Esophagus muscularis mucosa (tissue), 4 donors: ENCODE measurements around the gene NALCN. TPM values are rescaled to one million over a fixed set of nuclear protein-coding genes. Genes with fewer than 3 reads are reported as not detected.

Experiments
- DNase-seq: peaks from one replicate; pipeline ENCODE4 v3.0.0-alpha.2; 2017; ENCODE audit errors: extremely low spot score
- H3K27ac ChIP-seq, 4 donors: fragments of 200-600 bp; sonication (generic); replicated peaks in 1 of 4; 1 replicate in 3 of 4; 2 replicates in 1 of 4; pipeline ENCODE4 v1.5.1; 2016 to 2019; ENCODE audit warnings: mild to moderate bottlenecking in 1 of 4
- H3K27me3 ChIP-seq, 4 donors: fragments of 200-600 bp; sonication (generic); one replicate each; pipeline versions ENCODE4 v1.5.1 to v1.6.0; 2016 to 2019
- H3K36me3 ChIP-seq, 4 donors: fragments of 200-600 bp; sonication (generic); one replicate each; pipeline ENCODE4 v1.5.1; 2016 to 2019
- H3K4me1 ChIP-seq, 4 donors: fragments of 200-600 bp; sonication (generic); one replicate each; pipeline ENCODE4 v1.5.1; 2016 to 2019
- H3K4me3 ChIP-seq, 4 donors: fragments of 200-600 bp; sonication (generic); 1 replicate in 2 of 4; 2 replicates in 2 of 4; pipeline ENCODE4 v1.5.1; 2016 to 2019; ENCODE audit warnings: mild to moderate bottlenecking in 4 of 4, moderate library complexity in 1 of 4
- H3K9me3 ChIP-seq, 4 donors: fragments of 200-600 bp; sonication (generic); 1 replicate in 3 of 4; 2 replicates in 1 of 4; pipeline ENCODE4 v1.5.1; 2016 to 2019
- CTCF ChIP-seq, 3 experiments: fragments of 200-600 bp in 2 of 3; fragments of 450-650 bp in 1 of 3; sonication (generic) in 2 of 3; IDR thresholded peaks; one replicate each; pipeline ENCODE4 v1.5.1; 2017 to 2019; ENCODE audit warnings: antibody characterized with exemption in 3 of 3, mild to moderate bottlenecking in 2 of 3, moderate library complexity in 1 of 3
- EP300 ChIP-seq: sonication (generic); formaldehyde crosslinking; IDR thresholded peaks from one replicate; pipeline ENCODE4 v1.6.1; 2017; ENCODE audit warnings: antibody characterized with exemption
- POLR2A ChIP-seq: fragments of 450-650 bp; IDR thresholded peaks from one replicate; pipeline ENCODE4 v1.6.1; 2017; ENCODE audit warnings: antibody characterized with exemption, moderate library complexity, mild to moderate bottlenecking, low read depth
- POLR2AphosphoS5 ChIP-seq, 2 donors: sonication (generic); formaldehyde crosslinking; IDR thresholded peaks; one replicate each; pipeline ENCODE4 v1.6.1; 2017; ENCODE audit warnings: antibody characterized with exemption in 2 of 2
- WGBS: methylation state at CpG from one replicate; pipeline ENCODE4 v1.1.5; 2018; 5-methylcytosine and 5-hydroxymethylcytosine counted together
- intact Hi-C: fragments of 100-400 bp; cut with DNase I; formaldehyde crosslinking; loops from one replicate; pipeline ENCODE4 v1.15.1; 2023
- total RNA-seq, 4 donors: library from RNA; depleted of rRNA; stranded (reverse); fragments of >200 nt; gene quantifications; one replicate each; pipeline versions ENCODE4 v1.1.0 to v1.2.1, GENCODE V29; 2016

Gene NALCN
- total RNA-seq, 4 donors from 2014 or later = 0.42 to 0.83 (median 0.54) TPM

GRCh38 chr13:101408992-101409656, 7.2 kb downstream of the NALCN start:
- 68% methylated on average over 6 of the region's 6 CpGs for WGBS
- Histone ChIP-seq H3K9me3 (no peaks in the 10 kb centered on the region), H3K36me3 (no peaks in the 10 kb centered on the region), H3K4me3 (no peak overlapping the region), H3K27ac (no peak overlapping the region), H3K27me3 (peaks cover 0 to 10% (median 0%) of the 10 kb centered on the region in 4 donors), H3K4me1 (no peaks in the 10 kb centered on the region)
- DNase-seq = peak; percentile 70
- intact Hi-C loops = no loop called here
- TF ChIP-seq CTCF (IDR thresholded peaks at IDR 0.05) (no peak), POLR2A (no peak), EP300 (no peak), POLR2AphosphoS5 (IDR thresholded peaks at IDR 0.05) (no peak)

- TF ChIP-seq POLR2AphosphoS5 (IDR thresholded peaks at IDR 0.05) (no peak), CTCF (IDR thresholded peaks at IDR 0.05) (no peak), POLR2A (no peak), EP300 (no peak)
- H3K27ac ChIP-seq = no peak overlapping the region
- no peaks in the 10 kb centered on the region for H3K9me3 ChIP-seq
- H3K36me3 ChIP-seq = no peaks in the 10 kb centered on the region
- no peak overlapping the region for H3K4me3 ChIP-seq
- WGBS = 83% methylated on average over 9 of the region's 9 CpGs
- no peaks in the 10 kb centered on the region for H3K4me1 ChIP-seq
- DNase-seq = peak; percentile 74
- H3K27me3 ChIP-seq = peaks cover 0 to 4% (median 0%) of the 10 kb centered on the region in 4 donors
- intact Hi-C loops = no loop called here
Observed at GRCh38 chr13:101408154-101408553, 8.2 kb downstream of the NALCN start.

- no peak for DNase-seq
- Histone ChIP-seq H3K4me1 (no peaks in the 10 kb centered on the region), H3K27ac (no peak overlapping the region), H3K4me3 (no peak overlapping the region), H3K9me3 (no peaks in the 10 kb centered on the region), H3K36me3 (no peaks in the 10 kb centered on the region), H3K27me3 (no peaks in the 10 kb centered on the region)
- intact Hi-C loops = no loop called here
- WGBS = 78% methylated on average over 1 of the region's 1 CpG
- no peak for TF ChIP-seq POLR2A
- TF ChIP-seq EP300 = no peak
- no peak for TF ChIP-seq CTCF (IDR thresholded peaks at IDR 0.05)
- TF ChIP-seq POLR2AphosphoS5 (IDR thresholded peaks at IDR 0.05) = no peak
Observed at GRCh38 chr13:101406791-101407190, 9.5 kb downstream of the NALCN start.

- DNase-seq = no peak
- 100% methylated on average over 1 of the region's 1 CpG for WGBS
- Histone ChIP-seq H3K27ac (no peak overlapping the region), H3K27me3 (no peaks in the 10 kb centered on the region), H3K36me3 (no peaks in the 10 kb centered on the region), H3K4me1 (no peaks in the 10 kb centered on the region), H3K9me3 (no peaks in the 10 kb centered on the region), H3K4me3 (no peak overlapping the region)
- intact Hi-C loops = no loop called here
- no peak for TF ChIP-seq CTCF (IDR thresholded peaks at IDR 0.05)
- no peak for TF ChIP-seq POLR2AphosphoS5 (IDR thresholded peaks at IDR 0.05)
- no peak for TF ChIP-seq EP300
- no peak for TF ChIP-seq POLR2A
Observed at GRCh38 chr13:101401196-101401595, 15.1 kb downstream of the NALCN start.

GRCh38 chr13:101399365-101399764, 16.9 kb downstream of the NALCN start:
- DNase-seq = peak; percentile 19
- Histone ChIP-seq H3K27ac (no peak overlapping the region), H3K36me3 (no peaks in the 10 kb centered on the region), H3K27me3 (no peaks in the 10 kb centered on the region), H3K9me3 (no peaks in the 10 kb centered on the region), H3K4me1 (no peaks in the 10 kb centered on the region), H3K4me3 (no peak overlapping the region)
- WGBS = 62% methylated on average over 2 of the region's 2 CpGs
- intact Hi-C loops = no loop called here
- no peak for TF ChIP-seq POLR2AphosphoS5 (IDR thresholded peaks at IDR 0.05)
- no peak for TF ChIP-seq POLR2A
- no peak for TF ChIP-seq CTCF (IDR thresholded peaks at IDR 0.05)
- TF ChIP-seq EP300 = no peak
